Liver (tissue), 9 donors: ENCODE data around the gene SLC38A3. TPM values are rescaled to one million over a fixed set of nuclear protein-coding genes. Genes with fewer than 3 reads are reported as not detected.

Experiments used
- DNase-seq: peaks from one replicate; pipeline ENCODE4 v3.0.0-alpha.2; 2017; ENCODE audit warnings: low spot score
- H3K27ac ChIP-seq, 2 donors: one replicate each; pipeline ENCODE4 v1.7.0; 2013; ENCODE audit warnings: inconsistent platforms in 2 of 2, low read length in 2 of 2, control low read depth in 1 of 2, low read depth in 1 of 2, mild to moderate bottlenecking in 1 of 2
- H3K27me3 ChIP-seq, 4 donors: one replicate each; pipeline versions ENCODE4 v1.6.1 to v1.7.0; 2013; ENCODE audit warnings: low read length in 3 of 4, inconsistent platforms in 1 of 4, mild to moderate bottlenecking in 1 of 4, moderate library complexity in 1 of 4; ENCODE audit not compliant: control insufficient read depth in 4 of 4, insufficient read depth in 4 of 4
- H3K36me3 ChIP-seq, 4 donors: one replicate each; pipeline versions ENCODE4 v1.6.1 to v1.7.0; 2013; ENCODE audit warnings: low read length in 3 of 4, mild to moderate bottlenecking in 3 of 4, low read depth in 1 of 4, moderate library complexity in 1 of 4; ENCODE audit not compliant: control insufficient read depth in 4 of 4, insufficient read depth in 3 of 4
- H3K4me1 ChIP-seq, 4 donors: one replicate each; pipeline versions ENCODE4 v1.6.1 to v1.7.0; 2013; ENCODE audit warnings: low read length in 3 of 4, mild to moderate bottlenecking in 3 of 4, moderate library complexity in 1 of 4; ENCODE audit not compliant: control insufficient read depth in 4 of 4, insufficient read depth in 4 of 4
- H3K4me3 ChIP-seq, 3 donors: one replicate each; pipeline versions ENCODE4 v1.6.1 to v1.7.0; 2013; ENCODE audit warnings: low read length in 3 of 3, control low read depth in 1 of 3, low read depth in 1 of 3, mild to moderate bottlenecking in 1 of 3
- H3K9ac ChIP-seq, 2 donors: one replicate each; pipeline ENCODE4 v1.7.0; 2013; ENCODE audit warnings: low read length in 2 of 2, mild to moderate bottlenecking in 2 of 2, moderate library complexity in 2 of 2, control low read depth in 1 of 2, low read depth in 1 of 2
- H3K9me3 ChIP-seq, 4 donors: one replicate each; pipeline versions ENCODE4 v1.6.1 to v1.7.0; 2013; ENCODE audit warnings: low read length in 3 of 4; ENCODE audit not compliant: control insufficient read depth in 4 of 4
- ATF3 ChIP-seq: IDR thresholded peaks from 2 replicates; pipeline ENCODE4 v1.6.1; 2016; ENCODE audit warnings: antibody characterized with exemption
- CTCF ChIP-seq: fragments of 150-350 bp; IDR thresholded peaks from 2 replicates; pipeline ENCODE4 v1.5.1; 2017; ENCODE audit warnings: improper control_type of control experiment, low read depth, low read length; ENCODE audit not compliant: missing input control
- EGR1 ChIP-seq, 2 donors: IDR thresholded peaks; 2 replicates each; pipeline ENCODE4 v1.6.1; 2016 to 2018; ENCODE audit warnings: antibody characterized with exemption in 2 of 2, low read depth in 2 of 2
- FOXA1 ChIP-seq: IDR thresholded peaks from 2 replicates; pipeline ENCODE4 v1.6.1; 2016; ENCODE audit warnings: antibody characterized with exemption
- FOXA2 ChIP-seq: IDR thresholded peaks from 2 replicates; pipeline ENCODE4 v1.6.1; 2016; ENCODE audit warnings: antibody characterized with exemption
- GABPA ChIP-seq, 2 donors: IDR thresholded peaks in 1 of 2; conservative IDR thresholded peaks in 1 of 2; 2 replicates each; pipeline ENCODE4 v1.6.1; 2016; ENCODE audit warnings: antibody characterized with exemption in 2 of 2, mild to moderate bottlenecking in 1 of 2, moderate library complexity in 1 of 2
- HNF4A ChIP-seq, 2 donors: conservative IDR thresholded peaks; 2 replicates each; pipeline ENCODE4 v1.6.1; 2016; ENCODE audit warnings: antibody characterized with exemption in 2 of 2, mild to moderate bottlenecking in 2 of 2
- HNF4G ChIP-seq: IDR thresholded peaks from 2 replicates; pipeline ENCODE4 v1.6.1; 2016; ENCODE audit warnings: antibody characterized with exemption
- JUND ChIP-seq, 2 donors: IDR thresholded peaks; 2 replicates each; pipeline ENCODE4 v1.6.1; 2016; ENCODE audit warnings: antibody characterized with exemption in 2 of 2
- MAX ChIP-seq: IDR thresholded peaks from 2 replicates; pipeline ENCODE4 v1.6.1; 2016; ENCODE audit warnings: antibody characterized with exemption
- NR2F2 ChIP-seq: IDR thresholded peaks from 2 replicates; pipeline ENCODE4 v1.6.1; 2016; ENCODE audit warnings: antibody characterized with exemption
- RAD21 ChIP-seq, 2 donors: IDR thresholded peaks; 2 replicates each; pipeline ENCODE4 v1.6.1; 2016; ENCODE audit warnings: antibody characterized with exemption in 2 of 2, mild to moderate bottlenecking in 2 of 2
- REST ChIP-seq: IDR thresholded peaks from 2 replicates; pipeline ENCODE4 v1.6.1; 2016; ENCODE audit warnings: antibody characterized with exemption, mild to moderate bottlenecking
- RXRA ChIP-seq, 2 donors: IDR thresholded peaks; 2 replicates each; pipeline ENCODE4 v1.6.1; 2017 to 2018; ENCODE audit warnings: antibody characterized with exemption in 2 of 2, mild to moderate bottlenecking in 1 of 2
- SP1 ChIP-seq: IDR thresholded peaks from 2 replicates; pipeline ENCODE4 v1.6.1; 2018; ENCODE audit warnings: antibody characterized with exemption, mild to moderate bottlenecking
- TAF1 ChIP-seq: conservative IDR thresholded peaks from 2 replicates; pipeline ENCODE4 v1.6.1; 2016; ENCODE audit warnings: antibody characterized with exemption, mild to moderate bottlenecking
- YY1 ChIP-seq: IDR thresholded peaks from 2 replicates; pipeline ENCODE4 v1.6.1; 2016; ENCODE audit warnings: antibody characterized with exemption, mild to moderate bottlenecking
- ZBTB33 ChIP-seq: IDR thresholded peaks from 2 replicates; pipeline ENCODE4 v1.6.1; 2016; ENCODE audit warnings: antibody characterized with exemption
- WGBS: extraction: QIAGEN DNeasy Blood & Tissue Kit; methylation state at CpG from one replicate; pipeline ENCODE4 v1.1.7; 2013; 5-methylcytosine and 5-hydroxymethylcytosine counted together
- polyA plus RNA-seq, 2 donors: library from polyadenylated mRNA; stranded (reverse) in 1 of 2; unstranded in 1 of 2; fragments of 200-250 nt in 1 of 2; fragments of >200 nt in 1 of 2; fragmentation: Nextera tagmentation in 1 of 2; extraction: Ambion mirVana in 1 of 2; gene quantifications; one replicate each; pipeline versions ENCODE4 v1.2.1 to v1.2.3, GENCODE V29; 2013 to 2015
- total RNA-seq, 2 donors: library from RNA; depleted of rRNA; stranded (reverse); fragments of >200 nt; gene quantifications; one replicate each; pipeline ENCODE4 v1.2.3, GENCODE V29; 2014
- donor health status: healthy.
- donor health status: healthy.
- donor health status: healthy.
- donor health status: healthy.
- donor health status: healthy.

The SLC38A3 gene
- total and polyA plus RNA-seq, 4 donors, result 98.1 to 180 (median 140) TPM

GRCh38 chr3:50215529-50215928 is 10.5 kb downstream of the SLC38A3 start (continued):
- TF ChIP-seq REST (no peak), MAX (no peak), HNF4A (conservative IDR thresholded peaks at IDR 0.05) (no peak), RXRA (IDR thresholded peaks at IDR 0.05) (no peak), SP1 (no peak), JUND (IDR thresholded peaks at IDR 0.05) (no peak), RAD21 (IDR thresholded peaks at IDR 0.05) (no peak), FOXA2 (no peak), EGR1 (IDR thresholded peaks at IDR 0.05; ENCODE audit: low read depth in 2 of 2) (no peak), GABPA (IDR thresholded peaks at IDR 0.05 in 1 of 2, conservative IDR thresholded peaks at IDR 0.05 in 1 of 2) (no peak)

GRCh38 chr3:50217681-50218080 is 12.6 kb downstream of the SLC38A3 start:
- 80% methylated on average over 10 of the region's 10 CpGs for WGBS
- no peak overlapping the region for H3K4me3 ChIP-seq
- no peak overlapping the region for H3K9ac ChIP-seq
- DNase-seq, result no peak
- peaks cover 9 to 13% (median 11%) of the 10 kb centered on the region in 4 donors for H3K36me3 ChIP-seq
- TF ChIP-seq JUND (IDR thresholded peaks at IDR 0.05) (no peak), RXRA (IDR thresholded peaks at IDR 0.05) (no peak), GABPA (IDR thresholded peaks at IDR 0.05 in 1 of 2, conservative IDR thresholded peaks at IDR 0.05 in 1 of 2) (no peak), HNF4A (conservative IDR thresholded peaks at IDR 0.05) (no peak), REST (no peak), EGR1 (IDR thresholded peaks at IDR 0.05; ENCODE audit: low read depth in 2 of 2) (no peak), FOXA1 (no peak), HNF4G (no peak), YY1 (no peak), SP1 (no peak), RAD21 (IDR thresholded peaks at IDR 0.05) (no peak), ATF3 (no peak), NR2F2 (no peak), TAF1 (no peak), CTCF (no peak), FOXA2 (no peak), ZBTB33 (no peak)
- H3K27me3 ChIP-seq, result no peaks in the 10 kb centered on the region
- no peak overlapping the region for H3K27ac ChIP-seq
- no peaks in the 10 kb centered on the region for H3K9me3 ChIP-seq
- H3K4me1 ChIP-seq, result peaks cover 8 to 80% (median 62%) of the 10 kb centered on the region in 4 donors
